Brain microvascular endothelial cell (primary cell): Measurements from ENCODE around the gene TOB1.

ENCODE experiments used
- DNase-seq: peaks from one replicate; pipeline ENCODE4 v3.0.0-alpha.2; 2020
- H3K27ac ChIP-seq: fragments of 250-450 bp; sonication (Bioruptor Pico); 2 replicates; pipeline ENCODE4 v1.5.1; 2020; ENCODE audit warnings: mild to moderate bottlenecking, moderate library complexity
- H3K27me3 ChIP-seq: fragments of 250-450 bp; sonication (Bioruptor Pico); replicated peaks from 2 replicates; pipeline ENCODE4 v1.5.1; 2020; ENCODE audit warnings: mild to moderate bottlenecking
- H3K36me3 ChIP-seq: fragments of 250-450 bp; sonication (Bioruptor Pico); replicated peaks from 2 replicates; pipeline ENCODE4 v1.5.1; 2020; ENCODE audit warnings: mild to moderate bottlenecking
- H3K4me3 ChIP-seq: 2 replicates; pipeline ENCODE4 v1.5.1; 2011; ENCODE audit warnings: low read depth, mild to moderate bottlenecking, control low read depth, low read length, moderate library complexity
- CTCF ChIP-seq: IDR thresholded peaks from 2 replicates; pipeline ENCODE4 v1.5.1; 2011; ENCODE audit warnings: low read depth, mild to moderate bottlenecking, moderate library complexity, low read length, control low read depth, inconsistent platforms; ENCODE audit errors: missing control alignments
- in situ Hi-C: cut with HindIII; loops from 2 replicates; pipeline ENCODE4 v1.10.0; 2017; ENCODE audit warnings: low sequenced_read_pairs, low pct_ligation_motif_present

TOB1 gene

GRCh38 chr17:50818921-50819657, 47.1 kb downstream of the TOB1 start:
- no peaks in the 10 kb centered on the region for H3K27me3 ChIP-seq
- in situ Hi-C loops: no loop called here
- H3K4me3 ChIP-seq: no peak overlapping the region
- no peak for DNase-seq
- TF ChIP-seq CTCF: no peak
- no peak overlapping the region for H3K27ac ChIP-seq
- no peaks in the 10 kb centered on the region for H3K36me3 ChIP-seq

GRCh38 chr17:50818261-50818660, 47.9 kb downstream of the TOB1 start:
- TF ChIP-seq CTCF: no peak
- Histone ChIP-seq H3K4me3 (no peak overlapping the region), H3K27me3 (no peaks in the 10 kb centered on the region), H3K27ac (no peak overlapping the region), H3K36me3 (no peaks in the 10 kb centered on the region)
- in situ Hi-C loops: no loop called here
- no peak for DNase-seq

- in situ Hi-C loops: no loop called here
- no peaks in the 10 kb centered on the region for H3K27me3 ChIP-seq
- no peak for TF ChIP-seq CTCF
- H3K27ac ChIP-seq: no peak overlapping the region
- H3K4me3 ChIP-seq: no peak overlapping the region
- H3K36me3 ChIP-seq: no peaks in the 10 kb centered on the region
- peak; percentile 36 for DNase-seq
Observed at GRCh38 chr17:50817838-50818237, 48.3 kb downstream of the TOB1 start.

- in situ Hi-C loops: no loop called here
- H3K27ac ChIP-seq: no peak overlapping the region
- no peak for DNase-seq
Observed at GRCh38 chr17:50816771-50817751, 49.1 kb downstream of the TOB1 start.

GRCh38 chr17:50816271-50816670, 49.9 kb downstream of the TOB1 start:
- in situ Hi-C loops: no loop called here

More at GRCh38 chr17:50816771-50817751, 49.1 kb downstream of the TOB1 start:
- H3K4me3 ChIP-seq: no peak overlapping the region
- H3K36me3 ChIP-seq: no peaks in the 10 kb centered on the region
- H3K27me3 ChIP-seq: no peaks in the 10 kb centered on the region
- TF ChIP-seq CTCF: peak; percentile 85

More at GRCh38 chr17:50816271-50816670, 49.9 kb downstream of the TOB1 start:
- no peak for DNase-seq
- H3K27me3 ChIP-seq: no peaks in the 10 kb centered on the region
- no peak overlapping the region for H3K27ac ChIP-seq
- no peak for TF ChIP-seq CTCF
- H3K4me3 ChIP-seq: no peak overlapping the region
- H3K36me3 ChIP-seq: no peaks in the 10 kb centered on the region
